ENCODE results near the gene ARID5B.

GRCh38 chr10:61975391-61975932, 74.0 kb downstream of the ARID5B start:
- no peak for TF ChIP-seq CTCF (conservative IDR thresholded peaks at IDR 0.05; ENCODE audit: low read length)
- no peak for TF ChIP-seq EZH2phosphoT487 (IDR thresholded peaks at IDR 0.05; ENCODE audit: borderline replicate concordance)
